Urinary bladder (tissue), 4 donors: Measurements from ENCODE around the gene CFAP57. TPM values are rescaled to one million over a fixed set of nuclear protein-coding genes. Genes with fewer than 3 reads are reported as not detected.
"Not testable (repeated sequence)": the region's sequence is repeated elsewhere in the genome, so short reads cannot be mapped to it uniquely, and the experiment has no call there.

ENCODE experiments used
- DNase-seq: peaks from one replicate; pipeline ENCODE4 v3.0.0-alpha.2; 2015; ENCODE audit errors: extremely low spot score
- H3K27ac ChIP-seq: one replicate; pipeline ENCODE4 v1.5.1; 2013; ENCODE audit warnings: low read depth, mild to moderate bottlenecking, moderate library complexity
- H3K36me3 ChIP-seq: one replicate; pipeline ENCODE4 v1.6.1; 2013; ENCODE audit warnings: mild to moderate bottlenecking, moderate library complexity; ENCODE audit not compliant: insufficient read depth
- H3K4me1 ChIP-seq: one replicate; pipeline ENCODE4 v1.6.1; 2013; ENCODE audit warnings: mild to moderate bottlenecking, moderate library complexity; ENCODE audit not compliant: insufficient read depth
- H3K4me3 ChIP-seq: one replicate; pipeline ENCODE4 v1.5.1; 2013; ENCODE audit warnings: low read depth, low read length
- WGBS: extraction: QIAGEN DNeasy Blood & Tissue Kit; methylation state at CpG from one replicate; pipeline ENCODE4 v1.1.7; 2013; 5-methylcytosine and 5-hydroxymethylcytosine counted together
- polyA plus RNA-seq: library from polyadenylated mRNA; stranded (reverse); fragments of 200-250 nt; gene quantifications from one replicate; pipeline ENCODE4 v1.2.3, GENCODE V29; 2013
- total RNA-seq: library from RNA; depleted of rRNA; stranded (reverse); fragments of >200 nt; gene quantifications from one replicate; pipeline ENCODE4 v1.2.3, GENCODE V29; 2014
- donor health status: healthy with polysubstance abuse.
- donor health status: healthy.

CFAP57 gene
- total RNA-seq (0.11 TPM), polyA plus RNA-seq (0.05 TPM)

- peak; percentile 93 for DNase-seq
- H3K4me1 ChIP-seq, result peaks cover 3% of the 10 kb centered on the region
- under 1% methylated on average over 45 of the region's 45 CpGs for WGBS
- H3K27ac ChIP-seq, result no peak within 1 kb of the TSS
- H3K36me3 ChIP-seq, result no peaks in the 10 kb centered on the region
- H3K4me3 ChIP-seq, result peak within 1 kb of the TSS; percentile 62
These were observed at the start of gene CFAP57, which contains the start of gene EBNA1BP2 for GRCh38 chr1:43171876-43172526. Gene CFAP57, plus strand, starts transcription at chr1:43172330. Its CDS starts 424 bp downstream, at chr1:43172754. Gene EBNA1BP2, minus strand, starts transcription at chr1:43172290. Its CDS starts 172 bp downstream, at chr1:43172118.

- H3K4me3 ChIP-seq, result no peak overlapping the region
- WGBS, result 73% methylated on average over 1 of the region's 1 CpG
- H3K27ac ChIP-seq, result no peak overlapping the region
- H3K4me1 ChIP-seq, result no peaks in the 10 kb centered on the region
- DNase-seq, result no peak
- H3K36me3 ChIP-seq, result no peaks in the 10 kb centered on the region
These were observed 49.1 kb upstream of the CFAP57 start for GRCh38 chr1:43123031-43123430.

- no peak for DNase-seq
- Histone ChIP-seq H3K36me3 (no peaks in the 10 kb centered on the region), H3K4me1 (no peaks in the 10 kb centered on the region), H3K4me3 (no peak overlapping the region), H3K27ac (no peak overlapping the region)
- 83% methylated on average over 3 of the region's 3 CpGs for WGBS
These were observed 43.3 kb upstream of the CFAP57 start for GRCh38 chr1:43128816-43129215.

GRCh38 chr1:43129426-43129825, 42.7 kb upstream of the CFAP57 start:
- DNase-seq, result no peak
- Histone ChIP-seq H3K4me1 (no peaks in the 10 kb centered on the region), H3K27ac (no peak overlapping the region), H3K4me3 (no peak overlapping the region), H3K36me3 (no peaks in the 10 kb centered on the region)
- WGBS, result 57% methylated on average over 5 of the region's 5 CpGs

- 38% methylated on average over 1 of the region's 1 CpG for WGBS
- H3K4me3 ChIP-seq, result no peak overlapping the region
- no peaks in the 10 kb centered on the region for H3K4me1 ChIP-seq
- no peak overlapping the region for H3K27ac ChIP-seq
- DNase-seq, result no peak
- no peaks in the 10 kb centered on the region for H3K36me3 ChIP-seq
These were observed 38.1 kb upstream of the CFAP57 start for GRCh38 chr1:43134068-43134467.

GRCh38 chr1:43134640-43135039, 37.5 kb upstream of the CFAP57 start:
- no peaks in the 10 kb centered on the region for H3K4me1 ChIP-seq
- no peak for DNase-seq

GRCh38 chr1:43135857-43136781, 36.0 kb upstream of the CFAP57 start:
- H3K36me3 ChIP-seq, result no peaks in the 10 kb centered on the region
- no peak overlapping the region for H3K27ac ChIP-seq
- H3K4me1 ChIP-seq, result no peaks in the 10 kb centered on the region
- no peak overlapping the region for H3K4me3 ChIP-seq
- WGBS, result 69% methylated on average over 9 of the region's 9 CpGs
- no peak for DNase-seq

More at GRCh38 chr1:43134640-43135039, 37.5 kb upstream of the CFAP57 start:
- Histone ChIP-seq H3K27ac (no peak overlapping the region), H3K36me3 (no peaks in the 10 kb centered on the region), H3K4me3 (no peak overlapping the region)

- DNase-seq, result no peak
- 79% methylated on average over 7 of the region's 7 CpGs for WGBS
- no peaks in the 10 kb centered on the region for H3K4me1 ChIP-seq
- H3K27ac ChIP-seq, result no peak overlapping the region
- H3K4me3 ChIP-seq, result no peak overlapping the region
- H3K36me3 ChIP-seq, result no peaks in the 10 kb centered on the region
These were observed 34.6 kb upstream of the CFAP57 start for GRCh38 chr1:43137445-43138052.

GRCh38 chr1:43139295-43139694, 32.8 kb upstream of the CFAP57 start:
- H3K4me3 ChIP-seq, H3K36me3 ChIP-seq, H3K4me1 ChIP-seq, DNase-seq, H3K27ac ChIP-seq: not testable (repeated sequence)
- 85% methylated on average over 8 of the region's 8 CpGs for WGBS

- Histone ChIP-seq H3K4me3 (no peak overlapping the region), H3K27ac (no peak overlapping the region), H3K36me3 (no peaks in the 10 kb centered on the region), H3K4me1 (no peaks in the 10 kb centered on the region)
- no peak for DNase-seq
These were observed 32.1 kb upstream of the CFAP57 start for GRCh38 chr1:43140010-43140409.

GRCh38 chr1:43140583-43140982, 31.5 kb upstream of the CFAP57 start:
- no peak for DNase-seq
- no peaks in the 10 kb centered on the region for H3K4me1 ChIP-seq
- H3K4me3 ChIP-seq, result no peak overlapping the region
- no peaks in the 10 kb centered on the region for H3K36me3 ChIP-seq
- no peak overlapping the region for H3K27ac ChIP-seq
- WGBS, result 96% methylated on average over 4 of the region's 4 CpGs

GRCh38 chr1:43143441-43143888, 28.7 kb upstream of the CFAP57 start:
- H3K4me3 ChIP-seq, result no peak overlapping the region
- H3K36me3 ChIP-seq, result no peaks in the 10 kb centered on the region
- DNase-seq, result no peak
- H3K4me1 ChIP-seq, result no peaks in the 10 kb centered on the region
- WGBS, result 26% methylated on average over 7 of the region's 7 CpGs
- H3K27ac ChIP-seq, result no peak overlapping the region

- no peak overlapping the region for H3K27ac ChIP-seq
- DNase-seq, result no peak
- H3K4me3 ChIP-seq, result no peak overlapping the region
- H3K36me3 ChIP-seq, result no peaks in the 10 kb centered on the region
- H3K4me1 ChIP-seq, result no peaks in the 10 kb centered on the region
These were observed 27.9 kb upstream of the CFAP57 start for GRCh38 chr1:43144237-43144636.
